CD8-positive, alpha-beta memory T cell (primary cell): ENCODE results near the gene FURIN. TPM values are rescaled to one million over a fixed set of nuclear protein-coding genes. Genes with fewer than 3 reads are reported as not detected.

Source experiments
- CTCF ChIA-PET: fragments of 350-600 bp; sonication (Branson Sonifier 250); formaldehyde crosslinking; loops from one replicate; lab custom pipeline; 2021; ENCODE audit warnings: antibody characterized with exemption; lab: Charles Lee
- POLR2A ChIA-PET: fragments of 350-600 bp; sonication (Branson Sonifier 250); formaldehyde crosslinking; loops from one replicate; lab custom pipeline; 2021; ENCODE audit warnings: antibody characterized with exemption; lab: Charles Lee
- DNase-seq, 5 donors: peaks; one replicate each; pipeline versions ENCODE4 v3.0.0 to v3.0.0-alpha.2; 2020 to 2022; ENCODE audit warnings: mixed read lengths in 1 of 5
- H3K27ac ChIP-seq: one replicate; pipeline ENCODE4 v1.7.0; 2013; ENCODE audit warnings: low read depth, mild to moderate bottlenecking, low read length, moderate library complexity
- H3K27me3 ChIP-seq: 2 replicates; pipeline ENCODE4 v1.7.0; 2013; ENCODE audit warnings: low read length, mild to moderate bottlenecking; ENCODE audit not compliant: insufficient read depth, poor library complexity, severe bottlenecking
- H3K36me3 ChIP-seq: 2 replicates; pipeline ENCODE4 v1.7.0; 2013; ENCODE audit warnings: mild to moderate bottlenecking, low read length, moderate library complexity; ENCODE audit not compliant: insufficient read depth
- H3K4me1 ChIP-seq: 2 replicates; pipeline ENCODE4 v1.7.0; 2013; ENCODE audit warnings: mild to moderate bottlenecking, low read length, moderate library complexity; ENCODE audit not compliant: insufficient read depth
- H3K4me3 ChIP-seq: 2 replicates; pipeline ENCODE4 v1.7.0; 2013; ENCODE audit warnings: mild to moderate bottlenecking, low read length
- H3K9me3 ChIP-seq: 2 replicates; pipeline ENCODE4 v1.7.0; 2013; ENCODE audit warnings: mild to moderate bottlenecking, low read length
- H3K27ac Mint-ChIP-seq, 8 donors: one replicate each; pipeline ENCODE4 v1.8.0; 2020 to 2021; ENCODE audit warnings: mixed read lengths in 8 of 8, mild to moderate bottlenecking in 6 of 8, inconsistent platforms in 3 of 8, moderate library complexity in 3 of 8
- H3K27me3 Mint-ChIP-seq, 2 donors: one replicate each; pipeline ENCODE4 v1.8.0; 2020 to 2021; ENCODE audit warnings: mixed read lengths in 2 of 2, mild to moderate bottlenecking in 1 of 2, moderate library complexity in 1 of 2
- H3K36me3 Mint-ChIP-seq, 3 donors: one replicate each; pipeline ENCODE4 v1.8.0; 2020 to 2021; ENCODE audit warnings: mixed read lengths in 3 of 3, inconsistent platforms in 1 of 3, mild to moderate bottlenecking in 1 of 3
- H3K4me1 Mint-ChIP-seq, 3 donors: one replicate each; pipeline ENCODE4 v1.8.0; 2020 to 2021; ENCODE audit warnings: mixed read lengths in 3 of 3, inconsistent platforms in 1 of 3, mild to moderate bottlenecking in 1 of 3
- H3K4me3 Mint-ChIP-seq, 7 donors: one replicate each; pipeline ENCODE4 v1.8.0; 2020 to 2021; ENCODE audit warnings: mixed read lengths in 7 of 7, mild to moderate bottlenecking in 6 of 7, moderate library complexity in 4 of 7, inconsistent platforms in 2 of 7
- H3K9me3 Mint-ChIP-seq, 5 donors: one replicate each; pipeline ENCODE4 v1.8.0; 2020 to 2022; ENCODE audit warnings: mixed read lengths in 5 of 5, mild to moderate bottlenecking in 3 of 5, moderate library complexity in 2 of 5, inconsistent platforms in 1 of 5
- polyA plus RNA-seq: library from polyadenylated mRNA; unstranded; fragments of 300-500 nt; fragmentation: Illumina TruSeq; gene quantifications from one replicate; pipeline ENCODE4 v1.2.3, GENCODE V29; 2021
- total RNA-seq, 2 experiments: library from RNA; stranded (reverse); gene quantifications; one replicate each; pipeline ENCODE4 v1.2.3, GENCODE V29; 2021

FURIN gene
- total and polyA plus RNA-seq, 3 experiments from 2014 or later: 11.7 to 124 (median 121) TPM

DNA sequence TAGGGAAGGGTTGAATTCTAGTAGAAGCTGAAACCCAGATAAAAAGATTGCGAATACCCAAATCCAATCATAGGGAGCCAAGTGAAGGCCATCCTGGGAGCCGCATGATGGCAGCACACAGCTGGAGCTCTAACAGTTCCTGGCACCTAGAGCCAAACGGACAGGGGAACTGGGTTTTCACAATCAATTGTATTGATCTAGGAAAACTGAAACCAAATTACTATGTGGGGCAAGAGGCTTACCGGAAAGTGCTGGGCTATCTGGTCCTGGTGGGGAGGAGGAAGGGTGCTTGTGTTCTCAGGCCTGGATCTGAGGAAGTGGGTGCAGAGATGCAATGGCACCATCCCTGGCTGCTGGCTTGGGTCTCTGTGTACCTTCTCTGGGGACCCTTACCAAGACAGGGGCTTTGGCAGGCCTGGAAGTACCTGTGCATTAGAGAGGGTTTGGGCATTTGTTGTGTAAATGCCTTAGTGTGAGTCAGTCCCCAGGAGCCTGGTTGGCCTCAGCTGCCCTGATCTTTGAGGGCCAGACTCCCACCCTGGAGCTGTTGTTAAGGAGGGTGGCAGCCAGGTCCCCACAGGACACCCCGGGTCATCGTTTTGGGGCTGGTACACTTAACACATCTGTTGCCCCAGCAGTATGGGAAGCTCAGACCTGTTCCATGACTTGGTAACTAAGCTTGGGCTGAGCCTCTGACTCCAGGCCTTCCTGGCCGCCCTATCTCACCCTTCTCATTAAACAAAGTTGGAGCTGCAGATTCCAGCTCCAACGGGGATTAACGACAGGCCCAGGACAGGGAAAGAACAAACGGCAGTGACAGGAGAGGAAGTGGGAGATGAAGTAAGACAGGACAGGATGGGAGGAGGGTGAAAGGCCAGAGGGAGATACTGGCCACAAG, 8.9 kb upstream of the FURIN start:
- peaks cover 22% of the 10 kb centered on the region for H3K4me1 ChIP-seq
- H3K36me3 ChIP-seq: no peaks in the 10 kb centered on the region
- Mint-ChIP-seq H3K4me3 (peak overlapping the region in 1 of 7 donors; percentile 46), H3K27me3 (peaks cover 0 to 6% of the 10 kb centered on the region in 2 donors), H3K9me3 (no peaks in the 10 kb centered on the region), H3K36me3 (no peaks in the 10 kb centered on the region), H3K4me1 (peaks cover 30 to 41% (median 31%) of the 10 kb centered on the region in 3 donors), H3K27ac (peak overlapping the region in 5 of 8 donors; percentile 24 to 94 (median 48))
- CTCF ChIA-PET: interaction anchor here (1.0 to 1.2 kb wide), 3 partner anchors 8 to 212 kb away, joined by 3 read pairs; no protein-coding TSS in a partner anchor
- H3K4me3 ChIP-seq: no peak overlapping the region
- H3K9me3 ChIP-seq: no peaks in the 10 kb centered on the region
- POLR2A ChIA-PET: no interaction called here
- no peak for DNase-seq
- no peaks in the 10 kb centered on the region for H3K27me3 ChIP-seq
- no peak overlapping the region for H3K27ac ChIP-seq

DNA sequence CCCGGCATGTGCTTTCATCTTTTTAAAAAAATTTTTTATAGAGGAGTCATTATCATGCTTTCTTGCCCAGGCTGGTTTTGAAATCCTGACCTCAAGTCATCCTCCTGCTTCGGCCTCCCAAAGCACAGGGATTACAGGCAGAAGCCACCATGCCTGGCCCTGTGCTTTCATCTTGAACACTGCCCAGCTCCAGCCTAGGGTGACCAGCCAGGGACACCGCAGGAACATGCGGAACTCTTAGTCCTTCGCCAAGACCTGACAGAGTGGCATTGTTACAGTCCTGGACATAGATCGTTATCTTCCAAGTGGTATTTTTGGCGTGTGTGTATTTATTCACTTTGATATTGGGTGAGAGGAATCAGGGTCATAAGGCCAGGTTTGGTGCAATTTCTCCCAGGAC, 7.9 kb upstream of the FURIN start:
- ChIA-PET POLR2A (no interaction called here), CTCF (interaction anchor here (1.1 to 1.2 kb wide), 2 partner anchors 9 to 213 kb away, joined by 3 read pairs; no protein-coding TSS in a partner anchor)
- Histone ChIP-seq H3K4me3 (no peak overlapping the region), H3K9me3 (no peaks in the 10 kb centered on the region), H3K4me1 (peaks cover 22% of the 10 kb centered on the region), H3K27ac (no peak overlapping the region), H3K36me3 (no peaks in the 10 kb centered on the region), H3K27me3 (no peaks in the 10 kb centered on the region)
- no peaks in the 10 kb centered on the region for H3K36me3 Mint-ChIP-seq
- no peak for DNase-seq
- H3K4me1 Mint-ChIP-seq: peaks cover 23 to 35% (median 27%) of the 10 kb centered on the region in 3 donors
- no peaks in the 10 kb centered on the region for H3K9me3 Mint-ChIP-seq
- no peak overlapping the region for H3K4me3 Mint-ChIP-seq
- H3K27me3 Mint-ChIP-seq: peaks cover 0 to 6% of the 10 kb centered on the region in 2 donors
- H3K27ac Mint-ChIP-seq: peak overlapping the region in 2 of 8 donors; percentile 5 to 31

GRCh38 chr15:90860942-90861675, 7.3 kb upstream of the FURIN start:
- Histone ChIP-seq H3K9me3 (no peaks in the 10 kb centered on the region), H3K27me3 (no peaks in the 10 kb centered on the region), H3K27ac (no peak overlapping the region), H3K4me1 (peaks cover 18% of the 10 kb centered on the region), H3K4me3 (no peak overlapping the region), H3K36me3 (no peaks in the 10 kb centered on the region)
- Mint-ChIP-seq H3K36me3 (no peaks in the 10 kb centered on the region), H3K27me3 (peaks cover 4 to 6% of the 10 kb centered on the region in 2 donors), H3K4me1 (peaks cover 21 to 28% (median 22%) of the 10 kb centered on the region in 3 donors), H3K27ac (peak overlapping the region in 2 of 8 donors; percentile 31 to 47), H3K4me3 (no peak overlapping the region), H3K9me3 (no peaks in the 10 kb centered on the region)
- POLR2A ChIA-PET: no interaction called here
- no peak for DNase-seq
- CTCF ChIA-PET: no interaction called here

DNA sequence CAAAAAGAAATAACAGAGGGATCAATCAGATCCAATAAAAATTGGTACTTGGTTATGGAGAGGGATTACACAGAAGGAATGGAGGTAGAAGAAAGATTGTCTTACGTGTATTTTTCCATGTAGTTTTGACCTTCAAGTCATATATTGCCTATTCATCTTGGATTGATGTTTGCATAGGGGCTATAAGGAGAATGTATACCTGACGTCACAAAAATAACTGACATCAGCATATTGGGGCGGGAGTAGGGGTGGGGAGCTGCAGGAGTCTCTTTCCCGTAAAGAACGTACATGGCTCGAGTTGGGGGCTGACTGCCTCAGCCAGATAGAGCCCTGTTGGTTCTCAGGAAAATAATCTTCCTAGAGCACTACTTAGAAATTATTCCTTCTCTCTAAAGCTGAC, 5.9 kb upstream of the FURIN start:
- DNase-seq: no peak
- no peaks in the 10 kb centered on the region for H3K9me3 ChIP-seq
- no peak overlapping the region for H3K27ac ChIP-seq
- Mint-ChIP-seq H3K27me3 (peaks cover 4 to 6% of the 10 kb centered on the region in 2 donors), H3K4me3 (no peak overlapping the region), H3K36me3 (no peaks in the 10 kb centered on the region), H3K9me3 (no peaks in the 10 kb centered on the region), H3K4me1 (peaks cover 7 to 15% (median 12%) of the 10 kb centered on the region in 3 donors), H3K27ac (no peak overlapping the region)
- peaks cover 6% of the 10 kb centered on the region for H3K4me1 ChIP-seq
- H3K27me3 ChIP-seq: no peaks in the 10 kb centered on the region
- ChIA-PET CTCF (no interaction called here), POLR2A (no interaction called here)
- H3K4me3 ChIP-seq: no peak overlapping the region
- no peaks in the 10 kb centered on the region for H3K36me3 ChIP-seq

- no peaks in the 10 kb centered on the region for H3K4me1 ChIP-seq
- no peak overlapping the region for H3K4me3 Mint-ChIP-seq
- H3K27ac ChIP-seq: no peak overlapping the region
- H3K9me3 Mint-ChIP-seq: no peaks in the 10 kb centered on the region
- no peak for DNase-seq
- no peak overlapping the region for H3K4me3 ChIP-seq
- CTCF ChIA-PET: interaction anchor here (1.1 kb wide), 1 partner anchor 23 kb away, joined by 3 read pairs; no protein-coding TSS in a partner anchor
- no peak overlapping the region for H3K27ac Mint-ChIP-seq
- H3K9me3 ChIP-seq: no peaks in the 10 kb centered on the region
- peaks cover 2 to 8% (median 8%) of the 10 kb centered on the region in 3 donors for H3K4me1 Mint-ChIP-seq
- POLR2A ChIA-PET: no interaction called here
- no peaks in the 10 kb centered on the region for H3K36me3 ChIP-seq
- H3K36me3 Mint-ChIP-seq: no peaks in the 10 kb centered on the region
- no peaks in the 10 kb centered on the region for H3K27me3 ChIP-seq
- peaks cover 4 to 6% of the 10 kb centered on the region in 2 donors for H3K27me3 Mint-ChIP-seq
Measured at GRCh38 chr15:90862964-90863778, 5.2 kb upstream of the FURIN start.

DNA sequence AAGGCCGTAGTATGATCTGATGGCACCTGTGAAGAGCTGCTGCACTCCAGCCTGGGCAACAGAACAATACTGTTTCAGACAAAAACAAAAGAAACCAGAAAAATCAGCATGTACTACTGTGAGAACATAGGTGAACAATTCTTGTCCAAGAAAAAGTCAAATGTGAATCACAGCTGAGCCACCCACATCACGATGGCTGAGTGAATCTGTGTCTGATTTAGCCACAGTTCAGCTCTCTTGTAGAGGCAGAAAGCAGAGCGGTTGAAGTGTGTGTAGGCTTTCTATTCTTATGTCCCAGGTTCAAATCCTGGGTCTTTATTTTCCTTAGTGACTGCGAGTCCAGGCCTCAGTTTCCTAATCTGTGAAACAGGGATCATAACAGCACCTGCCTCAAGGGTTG, 4.4 kb upstream of the FURIN start:
- ChIA-PET CTCF (interaction anchor here (1.1 kb wide), 1 partner anchor 22 kb away, joined by 3 read pairs; no protein-coding TSS in a partner anchor), POLR2A (no interaction called here)
- Histone ChIP-seq H3K9me3 (no peaks in the 10 kb centered on the region), H3K27me3 (no peaks in the 10 kb centered on the region), H3K27ac (no peak overlapping the region), H3K36me3 (no peaks in the 10 kb centered on the region), H3K4me3 (no peak overlapping the region), H3K4me1 (no peaks in the 10 kb centered on the region)
- Mint-ChIP-seq H3K27ac (no peak overlapping the region), H3K4me3 (no peak overlapping the region), H3K4me1 (peaks cover 7 to 12% (median 10%) of the 10 kb centered on the region in 3 donors), H3K9me3 (no peaks in the 10 kb centered on the region), H3K36me3 (no peaks in the 10 kb centered on the region), H3K27me3 (peaks cover 4 to 6% of the 10 kb centered on the region in 2 donors)
- DNase-seq: no peak

DNA sequence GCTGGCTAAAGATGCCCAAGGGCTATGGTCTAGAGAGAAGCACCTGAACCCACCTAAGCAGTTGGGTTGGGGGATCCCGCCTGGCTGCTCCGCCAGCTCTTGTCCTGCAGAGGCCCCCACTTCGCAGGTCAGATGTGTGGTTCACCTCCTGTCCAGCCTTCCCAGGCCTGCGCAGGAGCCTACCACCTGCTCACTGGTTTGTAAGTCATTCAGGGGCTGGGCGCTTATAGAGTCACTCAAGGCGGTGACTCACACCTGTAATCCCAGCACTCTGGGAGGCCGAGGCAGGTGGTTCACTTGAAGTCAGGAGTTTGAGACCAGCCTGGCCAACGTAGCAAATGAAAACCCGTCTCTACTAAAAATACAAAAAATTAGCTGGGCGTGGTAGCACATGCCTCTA, 3.9 kb upstream of the FURIN start:
- peaks cover 2% of the 10 kb centered on the region for H3K4me1 ChIP-seq
- POLR2A ChIA-PET: no interaction called here
- no peak overlapping the region for H3K4me3 ChIP-seq
- H3K27ac ChIP-seq: no peak overlapping the region
- DNase-seq: no peak
- no peaks in the 10 kb centered on the region for H3K36me3 ChIP-seq
- no peak overlapping the region for H3K4me3 Mint-ChIP-seq
- H3K9me3 Mint-ChIP-seq: no peaks in the 10 kb centered on the region
- CTCF ChIA-PET: interaction anchor here (1.1 kb wide), 1 partner anchor 22 kb away, joined by 3 read pairs; no protein-coding TSS in a partner anchor
- H3K36me3 Mint-ChIP-seq: no peaks in the 10 kb centered on the region
- H3K27me3 Mint-ChIP-seq: peaks cover 4 to 6% of the 10 kb centered on the region in 2 donors
- no peak overlapping the region for H3K27ac Mint-ChIP-seq
- peaks cover 6 to 13% (median 10%) of the 10 kb centered on the region in 3 donors for H3K4me1 Mint-ChIP-seq
- H3K9me3 ChIP-seq: no peaks in the 10 kb centered on the region
- H3K27me3 ChIP-seq: no peaks in the 10 kb centered on the region
